Naive thymus-derived CD8-positive, alpha-beta T cell (primary cell): ENCODE measurements around the gene ANLN. TPM values are rescaled to one million over a fixed set of nuclear protein-coding genes. Genes with fewer than 3 reads are reported as not detected.
A peak's percentile ranks its signal among the peaks of the same experiment; 100 is the strongest.

Source experiments
- ATAC-seq, 2 donors: fragments of 150-1000 bp; cut with Tn5 transposase in 1 of 2; sonication (Bioruptor Pico), chemical (Tn5 transposase) in 1 of 2; 1 replicate in 1 of 2; 2 replicates in 1 of 2; pipeline ENCODE4 v1.10.0; 2021; ENCODE audit warnings: mild to moderate bottlenecking in 2 of 2, moderate library complexity in 2 of 2
- POLR2A ChIA-PET: fragments of 350-600 bp; sonication (Branson Sonifier 250); formaldehyde crosslinking; loops from one replicate; lab custom pipeline; 2021; ENCODE audit warnings: antibody characterized with exemption; lab: Charles Lee
- DNase-seq, 10 donors: peaks; one replicate each; pipeline versions ENCODE4 v3.0.0 to v3.0.0-alpha.2; 2020 to 2022
- H3K27ac Mint-ChIP-seq, 10 donors: one replicate each; pipeline ENCODE4 v1.8.0; 2020 to 2022; ENCODE audit warnings: mild to moderate bottlenecking in 10 of 10, mixed read lengths in 10 of 10, moderate library complexity in 4 of 10, inconsistent platforms in 1 of 10
- H3K27me3 Mint-ChIP-seq, 5 donors: one replicate each; pipeline ENCODE4 v1.8.0; 2021 to 2022; ENCODE audit warnings: mixed read lengths in 5 of 5
- H3K36me3 Mint-ChIP-seq, 3 donors: one replicate each; pipeline ENCODE4 v1.8.0; 2020 to 2022; ENCODE audit warnings: mixed read lengths in 3 of 3, mild to moderate bottlenecking in 2 of 3, inconsistent platforms in 1 of 3
- H3K4me1 Mint-ChIP-seq, 4 donors: one replicate each; pipeline ENCODE4 v1.8.0; 2021 to 2022; ENCODE audit warnings: mixed read lengths in 4 of 4
- H3K4me3 Mint-ChIP-seq, 10 donors: one replicate each; pipeline ENCODE4 v1.8.0; 2020 to 2022; ENCODE audit warnings: mild to moderate bottlenecking in 10 of 10, mixed read lengths in 10 of 10, moderate library complexity in 6 of 10, inconsistent platforms in 1 of 10
- H3K9me3 Mint-ChIP-seq, 9 donors: one replicate each; pipeline ENCODE4 v1.8.0; 2020 to 2022; ENCODE audit warnings: mixed read lengths in 9 of 9, mild to moderate bottlenecking in 3 of 9, inconsistent platforms in 1 of 9, moderate library complexity in 1 of 9
- polyA plus RNA-seq, 3 donors: library from polyadenylated mRNA; unstranded; fragments of 300-500 nt; fragmentation: Illumina TruSeq; gene quantifications; one replicate each; pipeline ENCODE4 v1.2.3, GENCODE V29; 2021
- total RNA-seq, 8 experiments: library from RNA in 2 of 8; stranded (reverse) in 2 of 8; gene quantifications; one replicate each; pipeline ENCODE4 v1.2.3 and lab custom pipeline; 2021 to 2026

Gene ANLN
- total and polyA plus RNA-seq, 5 experiments from 2014 or later = 0.36 to 0.47 TPM; not detected in 3

DNA sequence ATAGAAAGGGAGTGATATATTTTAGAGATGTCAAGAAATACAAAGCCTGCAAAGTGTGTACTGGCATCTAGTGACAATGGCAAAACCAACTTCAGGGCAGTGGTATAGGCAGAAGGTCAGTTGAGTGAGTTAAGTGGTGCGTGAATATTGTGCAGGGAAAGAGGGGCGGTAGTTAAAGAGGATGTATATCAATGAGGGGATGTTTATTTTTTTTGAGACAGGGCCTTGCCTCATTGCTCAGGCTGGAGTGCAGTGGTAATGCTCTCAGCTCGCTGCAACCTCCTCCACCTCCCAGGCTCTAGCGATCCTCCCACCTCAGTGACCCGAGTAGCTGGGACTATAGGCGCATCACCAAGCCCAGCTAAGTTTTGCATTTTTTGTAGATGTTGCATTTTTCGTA is 13.8 kb downstream of the ANLN start:
- no peaks in the 10 kb centered on the region for H3K9me3 Mint-ChIP-seq

DNA sequence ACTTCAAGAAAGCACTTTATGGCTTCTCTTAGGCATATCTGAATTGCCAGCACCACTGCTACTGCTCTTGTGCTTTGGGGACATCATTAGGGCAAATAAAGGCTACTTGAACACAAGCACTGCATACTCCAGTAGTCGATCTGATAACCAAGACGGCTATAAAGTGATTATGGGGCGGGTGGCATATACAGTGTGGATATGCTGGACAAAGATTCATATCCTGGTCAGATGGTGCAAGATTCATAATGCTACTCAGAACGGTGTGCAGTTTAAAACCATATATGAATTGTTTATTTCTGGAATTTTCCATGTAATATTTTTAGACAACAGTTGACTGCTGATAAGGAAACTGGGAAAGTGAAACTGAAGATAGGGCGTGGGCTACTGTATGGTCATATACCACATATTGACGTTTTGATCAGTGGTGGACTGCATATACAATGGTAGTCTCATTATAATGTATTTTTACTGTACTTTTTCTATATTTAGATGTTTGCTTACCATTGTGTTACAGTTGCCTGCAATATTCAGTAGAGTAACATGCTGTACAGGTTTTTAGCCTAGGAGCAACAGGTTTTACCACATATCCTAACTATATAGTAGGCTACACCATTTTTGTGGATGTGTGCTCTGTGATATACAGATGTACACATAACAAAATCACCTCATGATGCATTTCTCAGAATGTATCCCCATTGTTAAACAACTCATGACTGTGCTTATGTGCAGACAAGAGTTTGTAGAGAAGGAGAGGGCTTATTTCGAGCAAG is 15.2 kb downstream of the ANLN start:
- H3K4me1 Mint-ChIP-seq = peaks cover 0 to 5% (median 1%) of the 10 kb centered on the region in 4 donors
- peak overlapping the region in 1 of 10 donors; percentile 15 for H3K27ac Mint-ChIP-seq
- H3K9me3 Mint-ChIP-seq = no peaks in the 10 kb centered on the region
- POLR2A ChIA-PET = no interaction called here
- peak overlapping the region in 1 of 10 donors; percentile 17 for H3K4me3 Mint-ChIP-seq
- ATAC-seq (no peak), DNase-seq (no peak)
- H3K36me3 Mint-ChIP-seq = no peaks in the 10 kb centered on the region
- no peaks in the 10 kb centered on the region for H3K27me3 Mint-ChIP-seq

More for the DNA sequence above, 13.8 kb downstream of the ANLN start:
- no peak overlapping the region for H3K27ac Mint-ChIP-seq
- no peaks in the 10 kb centered on the region for H3K36me3 Mint-ChIP-seq
- no peaks in the 10 kb centered on the region for H3K27me3 Mint-ChIP-seq
- POLR2A ChIA-PET = no interaction called here
- H3K4me3 Mint-ChIP-seq = no peak overlapping the region
- ATAC-seq = no peak
- peaks cover 0 to 6% (median 1%) of the 10 kb centered on the region in 4 donors for H3K4me1 Mint-ChIP-seq
- no peak for DNase-seq

DNA sequence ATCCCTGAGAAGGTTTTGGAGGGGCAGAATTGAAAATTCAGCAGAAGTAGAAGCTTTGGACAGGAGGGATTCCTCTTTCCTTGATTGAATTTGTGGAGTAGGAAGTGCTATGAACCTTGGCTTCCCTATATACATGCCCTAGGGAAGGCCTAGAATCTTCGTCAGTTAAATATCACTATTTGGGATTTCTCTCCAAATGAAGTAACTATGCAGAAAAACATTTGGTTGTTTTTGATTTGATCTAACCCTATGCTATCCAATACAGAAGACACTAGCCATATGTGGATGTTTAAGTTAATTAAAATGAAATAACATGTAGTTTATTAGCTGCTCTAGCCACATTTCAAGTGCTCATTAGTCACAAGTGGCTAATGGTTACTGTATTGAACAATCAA is 15.7 kb downstream of the ANLN start:
- H3K4me1 Mint-ChIP-seq = peaks cover 0 to 4% (median 1%) of the 10 kb centered on the region in 4 donors
- H3K27ac Mint-ChIP-seq = peak overlapping the region in 1 of 10 donors; percentile 15
- H3K36me3 Mint-ChIP-seq = no peaks in the 10 kb centered on the region
- POLR2A ChIA-PET = no interaction called here
- ATAC-seq (no peak), DNase-seq (no peak)
- H3K9me3 Mint-ChIP-seq = no peaks in the 10 kb centered on the region
- H3K4me3 Mint-ChIP-seq = no peak overlapping the region
- H3K27me3 Mint-ChIP-seq = no peaks in the 10 kb centered on the region

DNA sequence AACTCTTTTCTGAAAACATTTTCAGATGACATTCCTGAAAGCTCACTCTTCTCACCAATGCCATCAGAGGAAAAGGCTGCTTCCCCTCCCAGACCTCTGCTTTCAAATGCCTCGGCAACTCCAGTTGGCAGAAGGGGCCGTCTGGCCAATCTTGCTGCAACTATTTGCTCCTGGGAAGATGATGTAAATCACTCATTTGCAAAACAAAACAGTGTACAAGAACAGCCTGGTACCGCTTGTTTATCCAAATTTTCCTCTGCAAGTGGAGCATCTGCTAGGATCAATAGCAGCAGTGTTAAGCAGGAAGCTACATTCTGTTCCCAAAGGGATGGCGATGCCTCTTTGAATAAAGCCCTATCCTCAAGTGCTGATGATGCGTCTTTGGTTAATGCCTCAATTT is 16.5 kb downstream of the ANLN start:
- Mint-ChIP-seq H3K27me3 (no peaks in the 10 kb centered on the region), H3K27ac (no peak overlapping the region), H3K36me3 (no peaks in the 10 kb centered on the region), H3K4me1 (peaks cover 0 to 4% (median 1%) of the 10 kb centered on the region in 4 donors), H3K4me3 (no peak overlapping the region), H3K9me3 (no peaks in the 10 kb centered on the region)
- POLR2A ChIA-PET = no interaction called here
- no peak for ATAC-seq
- no peak for DNase-seq

DNA sequence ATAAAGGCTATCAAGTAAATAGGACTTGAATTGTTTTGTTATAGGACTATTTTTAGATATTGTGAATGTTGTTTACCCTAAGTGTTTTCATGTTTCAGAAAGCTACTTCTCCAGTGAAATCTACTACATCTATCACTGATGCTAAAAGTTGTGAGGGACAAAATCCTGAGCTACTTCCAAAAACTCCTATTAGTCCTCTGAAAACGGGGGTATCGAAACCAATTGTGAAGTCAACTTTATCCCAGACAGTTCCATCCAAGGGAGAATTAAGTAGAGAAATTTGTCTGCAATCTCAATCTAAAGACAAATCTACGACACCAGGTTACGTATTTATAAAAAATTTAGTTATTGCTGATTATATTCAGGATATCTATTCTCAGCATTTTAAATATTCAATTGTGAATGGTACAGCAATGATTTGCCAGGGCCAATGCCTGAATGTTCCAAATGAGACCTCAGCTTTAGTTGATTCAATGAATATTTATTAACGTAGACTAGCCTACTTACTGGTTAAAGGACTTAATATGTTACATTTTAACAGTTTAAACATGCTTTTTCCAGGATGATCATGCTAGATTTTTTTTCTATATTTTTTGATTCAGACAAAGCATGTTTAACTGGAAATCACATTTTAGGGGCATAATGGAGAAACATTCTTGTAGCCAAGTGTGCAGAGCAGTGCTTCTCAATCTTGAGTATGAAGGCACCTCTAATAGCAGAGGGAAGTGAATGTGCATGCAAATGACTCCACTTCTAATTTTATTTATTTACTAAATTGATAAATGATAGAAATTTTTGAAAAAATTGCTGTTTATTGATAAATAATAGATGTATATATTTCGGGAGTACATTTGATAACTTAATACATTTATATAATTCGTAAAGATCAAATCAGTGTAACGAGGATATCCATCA is 18.2 kb downstream of the ANLN start:
- no peak for DNase-seq
- Mint-ChIP-seq H3K36me3 (no peaks in the 10 kb centered on the region), H3K4me3 (no peak overlapping the region), H3K4me1 (peaks cover 0 to 4% (median 1%) of the 10 kb centered on the region in 4 donors), H3K9me3 (no peaks in the 10 kb centered on the region), H3K27ac (no peak overlapping the region), H3K27me3 (no peaks in the 10 kb centered on the region)
- POLR2A ChIA-PET = interaction anchor here (1.2 kb wide), 1 partner anchor 20 kb away, joined by 3 read pairs; no protein-coding TSS in a partner anchor
- ATAC-seq = no peak

DNA sequence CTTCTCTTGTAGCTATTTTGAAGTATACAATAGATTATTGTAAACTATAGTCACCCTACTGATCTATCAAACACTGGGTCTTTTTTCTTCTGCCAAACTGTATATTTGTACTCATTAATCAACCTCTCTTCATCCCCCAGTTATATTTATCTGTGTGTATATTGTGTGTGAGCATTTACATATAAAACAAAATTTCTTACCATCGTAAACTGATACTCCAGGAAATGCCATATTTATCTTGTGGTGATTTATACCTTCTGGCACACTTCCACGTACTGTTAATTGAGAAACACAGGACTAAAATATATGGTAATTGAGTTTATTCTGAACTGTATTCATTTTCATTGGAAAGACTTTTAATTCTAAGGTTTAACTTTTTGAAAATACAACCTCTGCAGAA is 18.9 kb downstream of the ANLN start:
- Mint-ChIP-seq H3K36me3 (no peaks in the 10 kb centered on the region), H3K4me3 (no peak overlapping the region), H3K4me1 (peaks cover 0 to 4% (median 1%) of the 10 kb centered on the region in 4 donors), H3K27me3 (no peaks in the 10 kb centered on the region), H3K9me3 (no peaks in the 10 kb centered on the region), H3K27ac (no peak overlapping the region)
- POLR2A ChIA-PET = interaction anchor here (1.2 kb wide), 1 partner anchor 19 kb away, joined by 3 read pairs; no protein-coding TSS in a partner anchor
- DNase-seq = no peak
- ATAC-seq = no peak

DNA sequence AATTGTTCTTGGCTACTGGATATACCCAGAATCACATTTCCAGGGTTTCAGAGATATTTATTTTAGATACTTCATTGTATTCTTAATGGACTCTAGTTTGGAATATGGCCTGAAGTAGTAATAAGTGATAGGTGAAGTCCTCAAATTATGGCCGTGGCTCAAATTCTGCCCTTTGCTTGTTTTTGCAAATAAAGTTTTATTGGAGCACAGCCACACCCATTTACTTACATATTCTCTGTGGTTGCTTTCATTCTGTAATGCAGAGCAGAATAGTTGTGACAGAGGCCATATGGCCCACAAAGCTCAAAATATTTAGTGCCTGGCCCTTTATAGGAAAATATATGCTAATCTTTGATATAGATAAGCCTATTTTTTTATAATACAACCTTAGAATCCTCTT is 19.5 kb downstream of the ANLN start:
- H3K9me3 Mint-ChIP-seq = no peaks in the 10 kb centered on the region
- ATAC-seq (no peak), DNase-seq (no peak)
- no peaks in the 10 kb centered on the region for H3K36me3 Mint-ChIP-seq
- H3K4me3 Mint-ChIP-seq = no peak overlapping the region
- POLR2A ChIA-PET = interaction anchor here (1.2 kb wide), 1 partner anchor 19 kb away, joined by 3 read pairs; no protein-coding TSS in a partner anchor
- peaks cover 0 to 4% (median 1%) of the 10 kb centered on the region in 4 donors for H3K4me1 Mint-ChIP-seq
- no peak overlapping the region for H3K27ac Mint-ChIP-seq
- no peaks in the 10 kb centered on the region for H3K27me3 Mint-ChIP-seq

DNA sequence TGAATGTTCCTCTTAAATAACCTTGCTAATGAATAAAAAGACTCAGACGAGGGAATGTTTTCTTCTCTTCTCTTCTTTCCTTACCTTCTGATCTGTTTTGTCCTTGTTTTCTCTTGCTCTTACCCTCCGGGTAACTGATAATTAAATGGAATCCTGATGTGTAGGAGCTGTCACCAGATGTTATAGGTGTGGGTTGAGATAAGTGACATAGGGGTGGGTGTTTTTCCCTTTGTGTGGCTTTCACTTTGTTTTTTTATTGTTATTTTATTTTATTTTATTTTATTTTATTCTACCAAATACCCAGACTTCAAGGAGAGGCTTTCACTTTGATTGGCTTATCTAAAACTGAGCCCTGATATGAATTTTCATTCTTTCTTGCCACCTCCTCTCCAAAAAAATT is 25.5 kb downstream of the ANLN start:
- Mint-ChIP-seq H3K4me3 (no peak overlapping the region), H3K4me1 (no peaks in the 10 kb centered on the region), H3K27me3 (no peaks in the 10 kb centered on the region), H3K27ac (no peak overlapping the region), H3K9me3 (no peaks in the 10 kb centered on the region), H3K36me3 (no peaks in the 10 kb centered on the region)
- ATAC-seq (no peak), DNase-seq (no peak)
- POLR2A ChIA-PET = no interaction called here

DNA sequence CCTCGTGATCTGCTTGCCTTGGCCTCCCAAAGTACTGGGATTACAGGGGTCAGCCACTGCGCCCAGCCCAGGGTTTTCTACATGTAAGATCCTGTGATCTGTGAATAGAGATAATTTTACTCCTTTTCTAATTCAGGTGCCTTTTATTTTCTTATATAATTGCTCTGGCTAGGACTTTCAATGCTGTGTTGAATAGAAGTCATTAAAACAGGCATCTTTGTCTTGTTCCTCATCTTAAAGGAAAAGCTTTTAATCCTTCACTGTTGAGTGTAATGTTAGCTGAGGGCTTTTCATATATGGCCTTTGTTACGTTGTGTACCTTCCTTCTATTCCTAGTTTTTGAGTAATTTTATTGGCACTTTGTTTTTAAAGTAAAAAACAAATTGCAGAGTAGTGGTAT is 26.6 kb downstream of the ANLN start:
- H3K27ac Mint-ChIP-seq = no peak overlapping the region
- POLR2A ChIA-PET = no interaction called here
- no peak overlapping the region for H3K4me3 Mint-ChIP-seq
- no peaks in the 10 kb centered on the region for H3K4me1 Mint-ChIP-seq
- H3K27me3 Mint-ChIP-seq = no peaks in the 10 kb centered on the region
- DNase-seq (no peak), ATAC-seq (no peak)
- no peaks in the 10 kb centered on the region for H3K36me3 Mint-ChIP-seq
- H3K9me3 Mint-ChIP-seq = no peaks in the 10 kb centered on the region

DNA sequence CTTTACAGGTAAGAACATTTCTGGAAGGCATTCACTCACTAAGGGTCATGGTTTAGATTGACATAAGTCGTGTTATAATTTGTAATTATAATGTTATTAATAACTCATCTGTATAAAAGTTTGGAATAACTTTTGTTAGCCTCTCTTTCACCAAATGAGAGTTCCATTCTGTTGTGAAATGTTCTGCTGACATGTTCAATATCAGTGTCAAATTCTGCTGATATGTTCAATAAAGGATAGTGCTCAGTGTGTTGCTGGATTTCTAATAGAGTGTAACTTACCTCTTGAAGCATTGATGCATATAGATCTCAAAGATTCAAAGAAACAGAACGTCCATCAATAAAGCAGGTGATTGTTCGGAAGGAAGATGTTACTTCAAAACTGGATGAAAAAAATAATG is 30.6 kb downstream of the ANLN start:
- Mint-ChIP-seq H3K4me1 (no peaks in the 10 kb centered on the region), H3K36me3 (no peaks in the 10 kb centered on the region), H3K4me3 (no peak overlapping the region), H3K27me3 (no peaks in the 10 kb centered on the region), H3K27ac (no peak overlapping the region), H3K9me3 (no peaks in the 10 kb centered on the region)
- POLR2A ChIA-PET = no interaction called here
- ATAC-seq = no peak
- DNase-seq = no peak

DNA sequence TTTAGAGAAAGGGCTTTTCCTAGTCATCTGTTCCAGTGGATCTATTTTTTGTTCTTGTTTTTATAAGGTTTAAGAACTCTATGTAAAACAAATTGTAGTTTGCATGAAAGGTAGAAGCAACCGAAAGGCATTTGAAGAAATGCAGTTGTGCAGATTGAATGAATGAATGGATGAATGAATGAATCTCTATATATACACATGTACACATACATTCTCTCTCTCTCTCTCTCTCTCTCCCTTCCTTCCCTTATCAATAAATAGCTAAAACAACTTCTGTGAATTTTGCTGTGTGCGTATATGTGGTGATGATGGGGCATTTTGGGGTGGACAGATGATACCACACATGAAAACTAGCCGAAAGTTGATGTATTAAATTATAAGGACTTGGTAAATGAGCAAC is 32.4 kb downstream of the ANLN start:
- Mint-ChIP-seq H3K9me3 (no peaks in the 10 kb centered on the region), H3K4me1 (no peaks in the 10 kb centered on the region), H3K36me3 (no peaks in the 10 kb centered on the region), H3K4me3 (no peak overlapping the region), H3K27me3 (no peaks in the 10 kb centered on the region), H3K27ac (no peak overlapping the region)
- POLR2A ChIA-PET = interaction anchor here (0.6 kb wide), 1 partner anchor 38 kb away, joined by 3 read pairs; no protein-coding TSS in a partner anchor
- ATAC-seq (no peak), DNase-seq (no peak)

DNA sequence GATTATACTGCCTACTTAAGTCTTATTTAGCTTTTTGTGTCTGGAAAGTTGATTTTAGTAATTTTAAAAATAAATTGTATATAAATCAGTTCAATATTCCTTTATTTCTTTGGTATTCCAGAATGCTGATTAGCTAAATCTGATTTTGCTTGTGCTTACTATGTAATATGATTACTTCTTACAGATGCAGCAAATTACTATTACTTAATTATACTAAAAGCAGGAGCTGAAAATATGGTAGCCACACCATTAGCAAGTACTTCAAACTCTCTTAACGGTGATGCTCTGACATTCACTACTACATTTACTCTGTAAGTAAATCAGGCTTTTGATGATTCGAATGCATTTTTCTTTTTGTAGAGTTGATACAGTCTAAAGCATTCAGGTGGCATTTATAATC is 34.0 kb downstream of the ANLN start:
- no peak for DNase-seq
- H3K4me1 Mint-ChIP-seq = no peaks in the 10 kb centered on the region
- no peaks in the 10 kb centered on the region for H3K27me3 Mint-ChIP-seq
- no peak overlapping the region for H3K4me3 Mint-ChIP-seq
- POLR2A ChIA-PET = no interaction called here
- H3K36me3 Mint-ChIP-seq = no peaks in the 10 kb centered on the region
- no peak overlapping the region for H3K27ac Mint-ChIP-seq
- ATAC-seq = no peak
- no peaks in the 10 kb centered on the region for H3K9me3 Mint-ChIP-seq

DNA sequence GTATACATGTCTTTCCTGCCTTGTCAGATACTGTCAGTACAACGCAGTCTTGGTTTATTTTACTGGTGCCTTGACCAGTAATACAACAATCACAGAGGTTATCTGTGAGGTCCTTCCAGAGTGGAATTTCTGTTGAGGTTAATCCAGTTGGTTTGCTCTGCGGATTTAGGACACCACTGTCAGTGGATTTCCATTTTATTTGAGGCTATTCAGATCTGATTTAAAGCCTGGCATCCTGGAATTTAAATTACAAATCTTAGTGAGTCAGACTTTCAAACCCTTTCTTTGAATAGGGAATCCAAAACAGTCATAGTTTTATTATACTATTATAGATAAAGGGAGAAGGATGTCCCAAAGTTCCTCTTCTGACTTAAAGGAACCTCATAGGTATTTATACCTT is 40.5 kb downstream of the ANLN start:
- no peaks in the 10 kb centered on the region for H3K4me1 Mint-ChIP-seq
- POLR2A ChIA-PET = interaction anchor here (1.3 kb wide), 1 partner anchor 62 kb away, joined by 3 read pairs; no protein-coding TSS in a partner anchor
- H3K27ac Mint-ChIP-seq = no peak overlapping the region
- DNase-seq (no peak), ATAC-seq (no peak)
- H3K36me3 Mint-ChIP-seq = peaks cover 0 to 15% (median 13%) of the 10 kb centered on the region in 3 donors
- H3K4me3 Mint-ChIP-seq = no peak overlapping the region
- H3K27me3 Mint-ChIP-seq = no peaks in the 10 kb centered on the region
- H3K9me3 Mint-ChIP-seq = peaks cover 0 to 17% (median 4%) of the 10 kb centered on the region in 9 donors
